ENCODE measurements around the gene BDH2.

DNA sequence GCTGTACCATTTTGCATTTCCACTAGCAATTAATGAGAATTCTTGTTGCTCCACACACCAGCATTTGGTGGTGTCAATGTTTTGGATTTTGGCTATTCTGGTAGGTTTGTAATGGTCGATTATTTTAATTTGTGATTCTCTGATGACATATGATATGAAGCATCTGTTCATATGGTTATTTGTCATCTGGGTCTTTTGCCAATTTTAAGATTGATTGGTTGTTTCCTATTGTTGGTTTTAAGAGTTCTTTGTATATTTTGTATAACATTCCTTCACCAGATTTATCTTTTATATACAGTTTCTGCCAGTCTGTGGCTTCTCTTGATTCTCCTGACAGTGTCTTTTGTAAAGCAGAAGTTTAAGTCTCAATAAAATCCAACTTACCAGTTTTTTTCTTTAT is 18.5 kb upstream of the BDH2 start:
- TF ChIP-seq, protein P1, sequence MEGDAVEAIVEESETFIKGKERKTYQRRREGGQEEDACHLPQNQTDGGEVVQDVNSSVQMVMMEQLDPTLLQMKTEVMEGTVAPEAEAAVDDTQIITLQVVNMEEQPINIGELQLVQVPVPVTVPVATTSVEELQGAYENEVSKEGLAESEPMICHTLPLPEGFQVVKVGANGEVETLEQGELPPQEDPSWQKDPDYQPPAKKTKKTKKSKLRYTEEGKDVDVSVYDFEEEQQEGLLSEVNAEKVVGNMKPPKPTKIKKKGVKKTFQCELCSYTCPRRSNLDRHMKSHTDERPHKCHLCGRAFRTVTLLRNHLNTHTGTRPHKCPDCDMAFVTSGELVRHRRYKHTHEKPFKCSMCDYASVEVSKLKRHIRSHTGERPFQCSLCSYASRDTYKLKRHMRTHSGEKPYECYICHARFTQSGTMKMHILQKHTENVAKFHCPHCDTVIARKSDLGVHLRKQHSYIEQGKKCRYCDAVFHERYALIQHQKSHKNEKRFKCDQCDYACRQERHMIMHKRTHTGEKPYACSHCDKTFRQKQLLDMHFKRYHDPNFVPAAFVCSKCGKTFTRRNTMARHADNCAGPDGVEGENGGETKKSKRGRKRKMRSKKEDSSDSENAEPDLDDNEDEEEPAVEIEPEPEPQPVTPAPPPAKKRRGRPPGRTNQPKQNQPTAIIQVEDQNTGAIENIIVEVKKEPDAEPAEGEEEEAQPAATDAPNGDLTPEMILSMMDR (IDR thresholded peaks at IDR 0.05), result no peak
- TF ChIP-seq POLR2A (IDR thresholded peaks at IDR 0.05; ENCODE audit: low read depth) (no peak), POLR2AphosphoS5 (IDR thresholded peaks at IDR 0.05) (no peak), EP300 (IDR thresholded peaks at IDR 0.05) (no peak)
